Fibroblast of lung (primary cell): ENCODE results near the gene WDR83. TPM values are rescaled to one million over a fixed set of nuclear protein-coding genes. Genes with fewer than 3 reads are reported as not detected.

Experiments
- DNase-seq, 2 donors: peaks; one replicate each; pipeline versions ENCODE4 v3.0.0 to v3.0.0-alpha.2; 2010; ENCODE audit warnings: low read depth in 2 of 2
- H2AFZ ChIP-seq: 2 replicates; pipeline ENCODE4 v1.5.1; 2012; ENCODE audit warnings: low read length, control low read depth, inconsistent platforms
- H3K27ac ChIP-seq: 2 replicates; pipeline ENCODE4 v1.5.1; 2011; ENCODE audit warnings: low read length, control low read depth; ENCODE audit not compliant: insufficient read depth
- H3K27me3 ChIP-seq: 2 replicates; pipeline ENCODE4 v1.5.1; 2011; ENCODE audit warnings: mild to moderate bottlenecking, low read length; ENCODE audit not compliant: control insufficient read depth, insufficient read depth
- H3K36me3 ChIP-seq: 2 replicates; pipeline ENCODE4 v1.5.1; 2011; ENCODE audit warnings: low read length; ENCODE audit not compliant: control insufficient read depth, insufficient read depth
- H3K4me1 ChIP-seq: 2 replicates; pipeline ENCODE4 v1.5.1; 2011; ENCODE audit warnings: low read length; ENCODE audit not compliant: control insufficient read depth, insufficient read depth; ENCODE audit errors: extremely low read depth
- H3K4me2 ChIP-seq: 2 replicates; pipeline ENCODE4 v1.5.1; 2011; ENCODE audit warnings: low read length, control low read depth; ENCODE audit not compliant: insufficient read depth; ENCODE audit errors: extremely low read depth
- H3K4me3 ChIP-seq, 4 experiments: fragments of 200-600 bp in 1 of 4; sonication (generic) in 1 of 4; replicated peaks in 1 of 4; 2 replicates each; pipeline ENCODE4 v1.5.1; 2011 to 2016; ENCODE audit warnings: low read length in 4 of 4, low read depth in 3 of 4, mild to moderate bottlenecking in 3 of 4, control low read depth in 2 of 4, inconsistent platforms in 1 of 4, mixed read lengths in 1 of 4; ENCODE audit not compliant: insufficient read depth in 1 of 4; ENCODE audit errors: control extremely low read depth in 1 of 4
- H3K79me2 ChIP-seq: 2 replicates; pipeline ENCODE4 v1.5.1; 2012; ENCODE audit warnings: mild to moderate bottlenecking, low read length, inconsistent platforms; ENCODE audit not compliant: control insufficient read depth, insufficient read depth
- H3K9ac ChIP-seq: 2 replicates; pipeline ENCODE4 v1.5.1; 2011; ENCODE audit warnings: mild to moderate bottlenecking, low read length, control low read depth; ENCODE audit not compliant: insufficient read depth
- H3K9me3 ChIP-seq: 2 replicates; pipeline ENCODE4 v1.5.1; 2012; ENCODE audit warnings: low read depth, low read length; ENCODE audit not compliant: control insufficient read depth, insufficient read depth
- H4K20me1 ChIP-seq: 2 replicates; pipeline ENCODE4 v1.5.1; 2011; ENCODE audit warnings: low read length; ENCODE audit not compliant: control insufficient read depth, insufficient read depth; ENCODE audit errors: extremely low read depth
- EZH2 ChIP-seq: IDR thresholded peaks from 2 replicates; pipeline ENCODE4 v1.5.1; 2012; ENCODE audit warnings: low read length, control low read depth, mild to moderate bottlenecking; ENCODE audit errors: missing control alignments
- polyA plus RNA-seq, 2 donors: library from polyadenylated mRNA; depleted of rRNA in 1 of 2; stranded (reverse) in 1 of 2; unstranded in 1 of 2; fragments of >200 nt; gene quantifications; 2 replicates each; pipeline ENCODE4 v1.2.1, GENCODE V29; 2011 to 2012; ENCODE audit warnings: missing spikeins in 1 of 2
- total RNA-seq: library from RNA; depleted of rRNA; stranded (reverse); fragments of >200 nt; gene quantifications from 2 replicates; pipeline ENCODE4 v1.2.1, GENCODE V29; 2014
- TF ChIP-seq, protein P1 (sequence below), 2 donors: IDR thresholded peaks in 1 of 2; conservative IDR thresholded peaks in 1 of 2; 1 replicate in 1 of 2; 2 replicates in 1 of 2; pipeline ENCODE4 v1.5.1; 2011 to 2012; ENCODE audit warnings: low read length in 2 of 2, control low read depth in 1 of 2, inconsistent platforms in 1 of 2, low read depth in 1 of 2, mild to moderate bottlenecking in 1 of 2

Gene WDR83
- total and polyA plus RNA-seq, 2 donors (not counting 1 experiment from before 2014, with no cell fraction given) = 4.1 to 11.7 TPM

DNA sequence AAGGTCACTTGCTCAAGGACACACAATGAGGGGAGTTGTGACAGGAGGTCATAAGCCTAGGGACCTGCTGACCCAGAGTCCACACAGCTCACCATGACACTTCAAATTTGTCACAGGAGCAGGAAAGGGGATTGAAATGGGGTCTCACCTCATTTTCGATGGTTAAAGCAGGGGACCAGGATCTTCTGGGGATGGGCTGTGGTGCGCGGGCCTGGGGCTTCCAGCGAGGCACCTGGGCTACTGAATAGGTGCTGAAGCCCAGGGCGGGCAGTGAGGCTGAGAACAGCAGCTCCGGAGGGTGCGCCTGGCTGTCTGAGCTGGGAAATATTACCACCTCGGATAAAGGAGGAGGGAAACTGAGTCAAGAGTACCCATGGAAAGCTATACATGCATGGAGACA lies 11.1 kb upstream of the WDR83 start:
- Histone ChIP-seq H3K4me2 (no peak overlapping the region), H4K20me1 (no peaks in the 10 kb centered on the region), H3K4me1 (no peaks in the 10 kb centered on the region), H3K9me3 (no peaks in the 10 kb centered on the region), H3K79me2 (no peaks in the 10 kb centered on the region), H2AFZ (no peak overlapping the region), H3K27ac (no peak overlapping the region), H3K4me3 (no peak overlapping the region), H3K36me3 (peaks cover 14% of the 10 kb centered on the region), H3K27me3 (no peaks in the 10 kb centered on the region), H3K9ac (no peak overlapping the region)
- TF ChIP-seq, protein P1, sequence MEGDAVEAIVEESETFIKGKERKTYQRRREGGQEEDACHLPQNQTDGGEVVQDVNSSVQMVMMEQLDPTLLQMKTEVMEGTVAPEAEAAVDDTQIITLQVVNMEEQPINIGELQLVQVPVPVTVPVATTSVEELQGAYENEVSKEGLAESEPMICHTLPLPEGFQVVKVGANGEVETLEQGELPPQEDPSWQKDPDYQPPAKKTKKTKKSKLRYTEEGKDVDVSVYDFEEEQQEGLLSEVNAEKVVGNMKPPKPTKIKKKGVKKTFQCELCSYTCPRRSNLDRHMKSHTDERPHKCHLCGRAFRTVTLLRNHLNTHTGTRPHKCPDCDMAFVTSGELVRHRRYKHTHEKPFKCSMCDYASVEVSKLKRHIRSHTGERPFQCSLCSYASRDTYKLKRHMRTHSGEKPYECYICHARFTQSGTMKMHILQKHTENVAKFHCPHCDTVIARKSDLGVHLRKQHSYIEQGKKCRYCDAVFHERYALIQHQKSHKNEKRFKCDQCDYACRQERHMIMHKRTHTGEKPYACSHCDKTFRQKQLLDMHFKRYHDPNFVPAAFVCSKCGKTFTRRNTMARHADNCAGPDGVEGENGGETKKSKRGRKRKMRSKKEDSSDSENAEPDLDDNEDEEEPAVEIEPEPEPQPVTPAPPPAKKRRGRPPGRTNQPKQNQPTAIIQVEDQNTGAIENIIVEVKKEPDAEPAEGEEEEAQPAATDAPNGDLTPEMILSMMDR (conservative IDR thresholded peaks at IDR 0.05 in 1 of 2, IDR thresholded peaks at IDR 0.05 in 1 of 2; ENCODE audit: low read depth in 1 of 2, low read length in 2 of 2) = no peak
- no peak for TF ChIP-seq EZH2
- no peak for DNase-seq

DNA sequence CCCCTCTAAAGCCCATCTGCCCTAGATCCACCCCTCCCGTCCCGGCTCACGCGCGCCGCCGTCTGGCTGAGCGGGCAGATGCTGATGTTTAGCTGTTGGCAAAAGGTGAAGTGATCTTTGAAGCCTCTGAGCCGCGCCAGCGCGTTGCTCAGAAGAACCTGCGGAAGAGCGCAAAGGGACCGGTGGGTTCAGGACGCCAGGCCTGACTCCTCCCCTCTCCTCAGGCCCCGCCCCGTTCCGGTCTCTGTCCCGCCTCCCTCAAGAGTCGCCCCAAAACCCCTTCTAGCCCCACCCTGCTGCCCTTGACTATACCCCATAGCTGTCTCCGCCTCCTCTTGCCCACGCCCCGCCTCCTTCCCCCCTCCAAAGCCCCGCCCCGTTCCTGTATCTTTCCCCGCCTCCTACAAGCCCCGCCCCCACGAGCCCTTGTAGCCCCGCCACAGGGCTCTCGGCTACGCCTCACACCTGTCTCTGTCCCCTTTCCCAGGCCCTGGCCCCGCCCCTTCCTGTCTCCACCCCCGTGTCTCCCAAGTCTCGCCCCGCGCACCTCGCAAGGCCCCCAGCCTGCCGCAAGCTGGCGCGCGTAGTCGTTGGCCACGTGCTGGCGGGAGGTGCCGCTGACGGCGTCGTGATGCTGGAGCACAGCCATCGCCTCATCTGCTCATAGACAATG lies 9.6 kb upstream of the WDR83 start:
- H3K4me2 ChIP-seq = no peak overlapping the region
- H3K9me3 ChIP-seq = no peaks in the 10 kb centered on the region
- H3K27me3 ChIP-seq = no peaks in the 10 kb centered on the region
- H3K4me1 ChIP-seq = no peaks in the 10 kb centered on the region
- peaks cover 17% of the 10 kb centered on the region for H3K36me3 ChIP-seq
- no peak overlapping the region for H3K27ac ChIP-seq
- H2AFZ ChIP-seq = no peak overlapping the region
- DNase-seq = no peak
- TF ChIP-seq, protein P1 (conservative IDR thresholded peaks at IDR 0.05 in 1 of 2, IDR thresholded peaks at IDR 0.05 in 1 of 2; ENCODE audit: low read depth in 1 of 2, low read length in 2 of 2) = no peak
- no peak for TF ChIP-seq EZH2
- no peaks in the 10 kb centered on the region for H3K79me2 ChIP-seq
- no peak overlapping the region for H3K9ac ChIP-seq
- no peak overlapping the region for H3K4me3 ChIP-seq
- no peaks in the 10 kb centered on the region for H4K20me1 ChIP-seq

DNA sequence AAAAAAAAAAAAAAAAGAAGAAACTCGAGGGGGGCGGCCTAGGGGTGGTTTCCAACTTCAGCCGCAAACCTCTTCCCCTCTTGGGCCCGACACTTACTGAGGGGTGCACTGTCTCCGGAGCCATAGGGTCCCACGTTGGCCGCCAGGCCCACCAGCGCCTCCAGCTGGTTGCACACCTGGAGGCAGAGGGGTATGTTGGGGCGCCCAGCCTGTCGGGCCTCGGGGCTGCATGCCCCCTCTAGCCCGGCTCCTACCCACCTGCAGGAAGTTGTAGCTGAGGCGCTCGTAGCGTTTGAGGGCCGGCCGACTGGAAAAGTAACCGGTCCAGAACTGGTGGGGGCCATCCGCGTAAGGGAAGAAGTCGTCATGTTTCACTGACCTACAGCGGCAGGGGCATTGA lies 8.6 kb upstream of the WDR83 start:
- Histone ChIP-seq H4K20me1 (no peaks in the 10 kb centered on the region), H3K79me2 (no peaks in the 10 kb centered on the region), H3K4me1 (no peaks in the 10 kb centered on the region), H2AFZ (no peak overlapping the region), H3K36me3 (peaks cover 17% of the 10 kb centered on the region), H3K9me3 (no peaks in the 10 kb centered on the region), H3K9ac (no peak overlapping the region), H3K27ac (no peak overlapping the region), H3K4me2 (no peak overlapping the region), H3K4me3 (no peak overlapping the region), H3K27me3 (no peaks in the 10 kb centered on the region)
- no peak for DNase-seq
- no peak for TF ChIP-seq EZH2
- TF ChIP-seq, protein P1 (conservative IDR thresholded peaks at IDR 0.05 in 1 of 2, IDR thresholded peaks at IDR 0.05 in 1 of 2; ENCODE audit: low read depth in 1 of 2, low read length in 2 of 2) = no peak
